SK-N-SH (cell line): ENCODE measurements around the gene APC2. TPM values are rescaled to one million over a fixed set of nuclear protein-coding genes. Genes with fewer than 3 reads are reported as not detected.
A peak's percentile ranks its signal among the peaks of the same experiment; 100 is the strongest.

ENCODE experiments used
- CTCF ChIA-PET: fragments of 300-600, 350-600 bp; formaldehyde crosslinking; extraction: SDS; loops from one replicate; lab custom pipeline; 2021; lab: Yijun Ruan, JAX
- POLR2A ChIA-PET: fragments of 350-600 bp; sonication (Branson Sonifier 250); formaldehyde crosslinking; extraction: SDS; loops from one replicate; lab custom pipeline; 2020; ENCODE audit warnings: antibody characterized with exemption, inconsistent platforms; lab: Yijun Ruan, JAX
- DNase-seq: peaks from one replicate; pipeline ENCODE4 v3.0.0; 2012
- H2AFZ ChIP-seq: fragments of 200-600 bp; sonication (generic); 2 replicates; pipeline ENCODE4 v1.8.1; 2016; ENCODE audit warnings: antibody characterized with exemption, mild to moderate bottlenecking, low read depth
- H3F3A ChIP-seq: fragments of 200-600 bp; sonication (generic); replicated peaks from 2 replicates; pipeline ENCODE3; 2016; ENCODE audit warnings: antibody characterized with exemption, mild to moderate bottlenecking; ENCODE audit not compliant: insufficient read depth
- H3K27ac ChIP-seq, 2 experiments: fragments of 200-500 bp in 1 of 2; fragments of 200-600 bp in 1 of 2; sonication (Bioruptor generic) in 1 of 2; sonication (generic), shearing (Covaris generic) in 1 of 2; 2 replicates each; pipeline versions ENCODE4 v1.5.1 to v1.6.1; 2014 to 2016; ENCODE audit warnings: low read depth in 2 of 2, inconsistent platforms in 1 of 2, low read length in 1 of 2, mild to moderate bottlenecking in 1 of 2, mixed read lengths in 1 of 2
- H3K27me3 ChIP-seq: fragments of 200-600 bp; sonication (generic), shearing (Covaris generic); 2 replicates; pipeline ENCODE4 v1.6.1; 2016; ENCODE audit warnings: mixed run types; ENCODE audit not compliant: insufficient read depth
- H3K36me3 ChIP-seq, 2 experiments: fragments of 200-500 bp in 1 of 2; fragments of 200-600 bp in 1 of 2; sonication (Bioruptor generic) in 1 of 2; sonication (generic) in 1 of 2; replicated peaks in 1 of 2; 2 replicates each; pipeline versions ENCODE3 to v1.5.1; 2014 to 2016; ENCODE audit warnings: low read length in 1 of 2, mild to moderate bottlenecking in 1 of 2; ENCODE audit not compliant: insufficient read depth in 2 of 2, control insufficient read depth in 1 of 2
- H3K4me1 ChIP-seq, 2 experiments: fragments of 200-500 bp in 1 of 2; fragments of 200-600 bp in 1 of 2; sonication (Bioruptor generic) in 1 of 2; sonication (generic), shearing (Covaris generic) in 1 of 2; 2 replicates each; pipeline versions ENCODE4 v1.5.1 to v1.6.1; 2014 to 2016; ENCODE audit warnings: low read depth in 1 of 2, low read length in 1 of 2, mixed run types in 1 of 2; ENCODE audit not compliant: insufficient read depth in 2 of 2, control insufficient read depth in 1 of 2
- H3K4me2 ChIP-seq: fragments of 200-600 bp; sonication (generic), shearing (Covaris generic); 2 replicates; pipeline ENCODE4 v1.6.1; 2017; ENCODE audit warnings: mixed run types
- H3K4me3 ChIP-seq, 2 experiments: fragments of 200-500 bp in 1 of 2; fragments of 200-600 bp in 1 of 2; sonication (Bioruptor generic) in 1 of 2; sonication (generic), shearing (Covaris generic) in 1 of 2; 2 replicates each; pipeline versions ENCODE4 v1.5.1 to v1.8.1; 2014 to 2016; ENCODE audit warnings: low read depth in 2 of 2, inconsistent platforms in 1 of 2, low read length in 1 of 2, mild to moderate bottlenecking in 1 of 2, mixed read lengths in 1 of 2, moderate library complexity in 1 of 2
- H3K79me2 ChIP-seq: fragments of 200-600 bp; sonication (generic); 2 replicates; pipeline ENCODE4 v1.8.1; 2017; ENCODE audit warnings: mild to moderate bottlenecking; ENCODE audit not compliant: insufficient read depth
- H3K9ac ChIP-seq: fragments of 200-600 bp; sonication (generic); 2 replicates; pipeline ENCODE4 v1.6.1; 2017; ENCODE audit warnings: mixed run types
- H3K9me2 ChIP-seq: fragments of 200-600 bp; sonication (generic); 2 replicates; pipeline ENCODE4 v1.6.1; 2017; ENCODE audit warnings: mixed run types
- H3K9me3 ChIP-seq: fragments of 200-600 bp; sonication (generic); 2 replicates; pipeline ENCODE4 v1.6.1; 2017; ENCODE audit warnings: mixed run types, mild to moderate bottlenecking, moderate library complexity
- H4K20me1 ChIP-seq: fragments of 200-600 bp; sonication (generic); 2 replicates; pipeline ENCODE4 v1.6.1; 2017; ENCODE audit warnings: mild to moderate bottlenecking, mixed run types; ENCODE audit not compliant: insufficient read depth
- CHD2 ChIP-seq: fragments of 150-350 bp; IDR thresholded peaks from 2 replicates; pipeline ENCODE4 v1.6.1; 2018; ENCODE audit warnings: low read length; ENCODE audit not compliant: partially characterized antibody
- ELF1 ChIP-seq: IDR thresholded peaks from 2 replicates; pipeline ENCODE4 v1.4.0; 2012
- FOXM1 ChIP-seq: IDR thresholded peaks from 2 replicates; pipeline ENCODE4 v1.4.0; 2012; ENCODE audit warnings: low read depth, mild to moderate bottlenecking
- GABPA ChIP-seq: IDR thresholded peaks from 2 replicates; pipeline ENCODE4 v1.4.0; 2012; ENCODE audit warnings: low read depth, mild to moderate bottlenecking
- MAX ChIP-seq: IDR thresholded peaks from 2 replicates; pipeline ENCODE4 v1.4.0; 2012; ENCODE audit warnings: low read depth
- MEF2A ChIP-seq: IDR thresholded peaks from 2 replicates; pipeline ENCODE4 v1.4.0; 2012; ENCODE audit warnings: low read depth, borderline replicate concordance
- MXI1 ChIP-seq: IDR thresholded peaks from 2 replicates; pipeline ENCODE4 v1.6.1; 2012; ENCODE audit warnings: mild to moderate bottlenecking, low read depth, low read length, improper control_type of control experiment
- NFIC ChIP-seq: IDR thresholded peaks from 2 replicates; pipeline ENCODE4 v1.4.0; 2012; ENCODE audit warnings: borderline replicate concordance
- SIN3A ChIP-seq: IDR thresholded peaks from 2 replicates; pipeline ENCODE4 v1.6.1; 2012; ENCODE audit warnings: low read depth, mild to moderate bottlenecking, low read length, moderate library complexity, borderline replicate concordance
- USF1 ChIP-seq: IDR thresholded peaks from 2 replicates; pipeline ENCODE4 v1.4.0; 2012; ENCODE audit warnings: low read depth, borderline replicate concordance
- YY1 ChIP-seq: IDR thresholded peaks from 2 replicates; pipeline ENCODE4 v1.4.0; 2012; ENCODE audit warnings: low read depth, mild to moderate bottlenecking
- WGBS: methylation state at CpG from one replicate; pipeline ENCODE4 v1.1.6; 2017; ENCODE audit warnings: low lambda C conversion rate; 5-methylcytosine and 5-hydroxymethylcytosine counted together
- polyA plus RNA-seq, 3 experiments: library from polyadenylated mRNA; depleted of rRNA; stranded (reverse); fragments of >200 nt; gene quantifications; 2 replicates each; pipeline ENCODE4 v1.2.3, GENCODE V29; 2012
- TF ChIP-seq, protein P1 (sequence below): IDR thresholded peaks from 2 replicates; pipeline ENCODE4 v1.6.1; 2012; ENCODE audit warnings: mild to moderate bottlenecking, low read depth, low read length, moderate library complexity
- TF ChIP-seq, protein P2 (sequence below): IDR thresholded peaks from 2 replicates; pipeline ENCODE4; 2012

Gene APC2
- polyA plus RNA-seq, 1 of the 3 experiments (the other 2 are of a cell fraction): 1.3 TPM

- Histone ChIP-seq H4K20me1 (peaks cover 51% of the 10 kb centered on the region), H3F3A (peaks cover 13% of the 10 kb centered on the region), H3K9me3 (no peaks in the 10 kb centered on the region), H3K79me2 (peaks cover 59% of the 10 kb centered on the region), H3K4me3 (peak overlapping the region; percentile 83 to 86), H3K27ac (peak overlapping the region; percentile 70 to 82), H3K9me2 (no peaks in the 10 kb centered on the region), H3K4me1 (peaks cover 6 to 29% of the 10 kb centered on the region in 2 experiments; a peak in 2 of 4 replicates), H3K27me3 (no peaks in the 10 kb centered on the region), H3K36me3 (peaks cover 0 to 10% of the 10 kb centered on the region in 2 experiments), H3K9ac (peak overlapping the region; percentile 95), H3K4me2 (peak overlapping the region; percentile 99), H2AFZ (no peak overlapping the region)
- 0 out of 2 replicates have a peak, but pooled peaks have one; percentile 29 for TF ChIP-seq YY1
- TF ChIP-seq SIN3A: peak; percentile 29; the same call in 1 of the 2 replicates
- TF ChIP-seq, protein P1, sequence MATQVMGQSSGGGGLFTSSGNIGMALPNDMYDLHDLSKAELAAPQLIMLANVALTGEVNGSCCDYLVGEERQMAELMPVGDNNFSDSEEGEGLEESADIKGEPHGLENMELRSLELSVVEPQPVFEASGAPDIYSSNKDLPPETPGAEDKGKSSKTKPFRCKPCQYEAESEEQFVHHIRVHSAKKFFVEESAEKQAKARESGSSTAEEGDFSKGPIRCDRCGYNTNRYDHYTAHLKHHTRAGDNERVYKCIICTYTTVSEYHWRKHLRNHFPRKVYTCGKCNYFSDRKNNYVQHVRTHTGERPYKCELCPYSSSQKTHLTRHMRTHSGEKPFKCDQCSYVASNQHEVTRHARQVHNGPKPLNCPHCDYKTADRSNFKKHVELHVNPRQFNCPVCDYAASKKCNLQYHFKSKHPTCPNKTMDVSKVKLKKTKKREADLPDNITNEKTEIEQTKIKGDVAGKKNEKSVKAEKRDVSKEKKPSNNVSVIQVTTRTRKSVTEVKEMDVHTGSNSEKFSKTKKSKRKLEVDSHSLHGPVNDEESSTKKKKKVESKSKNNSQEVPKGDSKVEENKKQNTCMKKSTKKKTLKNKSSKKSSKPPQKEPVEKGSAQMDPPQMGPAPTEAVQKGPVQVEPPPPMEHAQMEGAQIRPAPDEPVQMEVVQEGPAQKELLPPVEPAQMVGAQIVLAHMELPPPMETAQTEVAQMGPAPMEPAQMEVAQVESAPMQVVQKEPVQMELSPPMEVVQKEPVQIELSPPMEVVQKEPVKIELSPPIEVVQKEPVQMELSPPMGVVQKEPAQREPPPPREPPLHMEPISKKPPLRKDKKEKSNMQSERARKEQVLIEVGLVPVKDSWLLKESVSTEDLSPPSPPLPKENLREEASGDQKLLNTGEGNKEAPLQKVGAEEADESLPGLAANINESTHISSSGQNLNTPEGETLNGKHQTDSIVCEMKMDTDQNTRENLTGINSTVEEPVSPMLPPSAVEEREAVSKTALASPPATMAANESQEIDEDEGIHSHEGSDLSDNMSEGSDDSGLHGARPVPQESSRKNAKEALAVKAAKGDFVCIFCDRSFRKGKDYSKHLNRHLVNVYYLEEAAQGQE: no peak
- peak; percentile 79 for TF ChIP-seq MXI1
- TF ChIP-seq ELF1: no peak
- no peak for TF ChIP-seq CHD2
- no peak; the same call in 1 of the 2 replicates for TF ChIP-seq GABPA
- no peak for TF ChIP-seq USF1
- no peak for TF ChIP-seq NFIC
- no peak for TF ChIP-seq FOXM1
- TF ChIP-seq, protein P2, sequence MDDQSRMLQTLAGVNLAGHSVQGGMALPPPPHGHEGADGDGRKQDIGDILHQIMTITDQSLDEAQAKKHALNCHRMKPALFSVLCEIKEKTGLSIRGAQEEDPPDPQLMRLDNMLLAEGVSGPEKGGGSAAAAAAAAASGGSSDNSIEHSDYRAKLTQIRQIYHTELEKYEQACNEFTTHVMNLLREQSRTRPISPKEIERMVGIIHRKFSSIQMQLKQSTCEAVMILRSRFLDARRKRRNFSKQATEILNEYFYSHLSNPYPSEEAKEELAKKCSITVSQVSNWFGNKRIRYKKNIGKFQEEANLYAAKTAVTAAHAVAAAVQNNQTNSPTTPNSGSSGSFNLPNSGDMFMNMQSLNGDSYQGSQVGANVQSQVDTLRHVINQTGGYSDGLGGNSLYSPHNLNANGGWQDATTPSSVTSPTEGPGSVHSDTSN: no peak
- TF ChIP-seq MEF2A: no peak
- TF ChIP-seq MAX: peak; percentile 38; the same call in 1 of the 2 replicates
- POLR2A ChIA-PET: interaction anchor here (0.6 to 1.4 kb wide), 3 partner anchors 12 to 139 kb away, joined by 3 to 5 read pairs (median 3); partner anchors contain the start of gene CIRBP
- 3% methylated on average over 12 of the region's 69 CpGs for WGBS
- CTCF ChIA-PET: interaction anchor here (1.0 to 2.2 kb wide), 5 partner anchors 10 to 92 kb away, joined by 3 to 8 read pairs (median 4); no protein-coding TSS in a partner anchor
- DNase-seq: peak; percentile 71
These were observed 41.4 kb upstream of the APC2 start for GRCh38 chr19:1408300-1409203.
